Right lobe of liver (tissue), 4 donors: ENCODE results near the gene OLR1.

ENCODE experiments used
- POLR2A ChIP-seq: fragments of 450-650 bp; IDR thresholded peaks from one replicate; pipeline ENCODE4 v1.6.1; 2017; ENCODE audit warnings: antibody characterized with exemption, mild to moderate bottlenecking
- TF ChIP-seq, protein P1 (sequence below), 4 donors: fragments of 200-600 bp in 3 of 4; fragments of 450-650 bp in 1 of 4; IDR thresholded peaks; one replicate each; pipeline versions ENCODE4 v1.5.1 to v1.8.0; 2016 to 2022; ENCODE audit warnings: antibody characterized with exemption in 4 of 4, mild to moderate bottlenecking in 2 of 4
- donor health status: DM: no; HTN: no; CAD: no.
- donor health status: DM: no; HTN: no; CAD: no.
- donor health status: DM: no; HTN: yes; CAD: no.

DNA sequence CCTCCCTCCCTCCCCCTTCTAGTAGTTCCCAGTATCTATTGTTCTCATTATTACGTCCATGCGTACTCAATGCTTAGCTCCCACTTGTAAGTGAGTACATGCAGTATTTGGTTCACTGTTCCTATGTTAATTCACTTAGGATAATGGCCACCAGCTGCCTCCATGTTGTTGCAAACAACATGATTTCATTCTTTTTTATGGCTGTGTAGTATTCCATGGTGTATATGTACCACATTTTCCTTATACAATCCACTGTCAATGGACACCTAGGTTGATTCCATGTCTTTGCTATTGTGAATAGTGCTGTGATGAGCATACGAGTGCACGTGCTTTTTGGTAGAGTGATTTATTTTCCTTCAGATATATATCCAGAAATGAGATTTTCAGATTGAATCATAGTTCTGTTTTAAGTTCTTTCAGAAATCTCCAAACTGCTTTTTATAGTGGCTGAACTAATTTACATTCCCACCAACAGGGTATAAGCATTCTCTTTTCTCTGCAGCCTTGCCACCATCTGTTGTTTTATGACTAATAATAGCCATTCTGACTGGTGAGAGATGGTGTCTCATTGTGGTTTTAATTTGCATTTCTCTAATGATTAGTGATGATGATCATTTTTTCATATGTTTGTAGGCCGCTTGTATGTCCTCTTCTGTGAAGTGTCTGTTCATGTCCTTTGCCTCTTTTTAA lies 24.1 kb downstream of the OLR1 start:
- TF ChIP-seq, protein P1, sequence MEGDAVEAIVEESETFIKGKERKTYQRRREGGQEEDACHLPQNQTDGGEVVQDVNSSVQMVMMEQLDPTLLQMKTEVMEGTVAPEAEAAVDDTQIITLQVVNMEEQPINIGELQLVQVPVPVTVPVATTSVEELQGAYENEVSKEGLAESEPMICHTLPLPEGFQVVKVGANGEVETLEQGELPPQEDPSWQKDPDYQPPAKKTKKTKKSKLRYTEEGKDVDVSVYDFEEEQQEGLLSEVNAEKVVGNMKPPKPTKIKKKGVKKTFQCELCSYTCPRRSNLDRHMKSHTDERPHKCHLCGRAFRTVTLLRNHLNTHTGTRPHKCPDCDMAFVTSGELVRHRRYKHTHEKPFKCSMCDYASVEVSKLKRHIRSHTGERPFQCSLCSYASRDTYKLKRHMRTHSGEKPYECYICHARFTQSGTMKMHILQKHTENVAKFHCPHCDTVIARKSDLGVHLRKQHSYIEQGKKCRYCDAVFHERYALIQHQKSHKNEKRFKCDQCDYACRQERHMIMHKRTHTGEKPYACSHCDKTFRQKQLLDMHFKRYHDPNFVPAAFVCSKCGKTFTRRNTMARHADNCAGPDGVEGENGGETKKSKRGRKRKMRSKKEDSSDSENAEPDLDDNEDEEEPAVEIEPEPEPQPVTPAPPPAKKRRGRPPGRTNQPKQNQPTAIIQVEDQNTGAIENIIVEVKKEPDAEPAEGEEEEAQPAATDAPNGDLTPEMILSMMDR (IDR thresholded peaks at IDR 0.05): no peak
- TF ChIP-seq POLR2A: no peak
